HG02884 (cell line): ENCODE results near the gene ATP6V1B1.

ENCODE experiments used
- ATAC-seq: cut with Tn5 transposase; IDR thresholded peaks from one replicate; pipeline ENCODE4 v1.9.1; 2021; ENCODE audit warnings: mild to moderate bottlenecking, moderate library complexity; ENCODE audit not compliant: unreplicated experiment

The ATP6V1B1 gene

GRCh38 chr2:70926042-70926441 is 9.7 kb upstream of the ATP6V1B1 start:
- ATAC-seq: no peak

- no peak for ATAC-seq
Measured at GRCh38 chr2:70927138-70927537, 8.6 kb upstream of the ATP6V1B1 start.

DNA sequence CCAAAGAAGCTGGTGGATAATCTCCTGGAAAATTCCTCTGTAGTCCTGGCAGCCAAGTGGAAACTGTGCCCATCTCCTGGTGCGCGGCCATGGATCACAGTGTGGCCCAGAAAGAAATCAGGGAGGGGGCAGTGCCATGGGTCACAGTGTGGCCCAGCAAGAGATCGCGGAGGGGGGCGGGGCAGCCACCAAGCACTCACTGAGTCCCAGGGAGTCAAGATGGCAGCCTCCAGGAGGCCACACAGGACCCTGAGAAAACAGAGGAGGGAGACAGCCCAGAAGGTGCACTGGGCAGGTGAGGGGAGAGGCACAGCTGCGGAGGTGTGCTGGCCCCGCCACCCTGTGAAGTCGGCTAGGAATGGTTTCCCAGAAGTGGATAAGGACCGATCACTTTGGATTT is 8.1 kb upstream of the ATP6V1B1 start:
- ATAC-seq: no peak

GRCh38 chr2:70928366-70928765 is 7.3 kb upstream of the ATP6V1B1 start:
- no peak for ATAC-seq

DNA sequence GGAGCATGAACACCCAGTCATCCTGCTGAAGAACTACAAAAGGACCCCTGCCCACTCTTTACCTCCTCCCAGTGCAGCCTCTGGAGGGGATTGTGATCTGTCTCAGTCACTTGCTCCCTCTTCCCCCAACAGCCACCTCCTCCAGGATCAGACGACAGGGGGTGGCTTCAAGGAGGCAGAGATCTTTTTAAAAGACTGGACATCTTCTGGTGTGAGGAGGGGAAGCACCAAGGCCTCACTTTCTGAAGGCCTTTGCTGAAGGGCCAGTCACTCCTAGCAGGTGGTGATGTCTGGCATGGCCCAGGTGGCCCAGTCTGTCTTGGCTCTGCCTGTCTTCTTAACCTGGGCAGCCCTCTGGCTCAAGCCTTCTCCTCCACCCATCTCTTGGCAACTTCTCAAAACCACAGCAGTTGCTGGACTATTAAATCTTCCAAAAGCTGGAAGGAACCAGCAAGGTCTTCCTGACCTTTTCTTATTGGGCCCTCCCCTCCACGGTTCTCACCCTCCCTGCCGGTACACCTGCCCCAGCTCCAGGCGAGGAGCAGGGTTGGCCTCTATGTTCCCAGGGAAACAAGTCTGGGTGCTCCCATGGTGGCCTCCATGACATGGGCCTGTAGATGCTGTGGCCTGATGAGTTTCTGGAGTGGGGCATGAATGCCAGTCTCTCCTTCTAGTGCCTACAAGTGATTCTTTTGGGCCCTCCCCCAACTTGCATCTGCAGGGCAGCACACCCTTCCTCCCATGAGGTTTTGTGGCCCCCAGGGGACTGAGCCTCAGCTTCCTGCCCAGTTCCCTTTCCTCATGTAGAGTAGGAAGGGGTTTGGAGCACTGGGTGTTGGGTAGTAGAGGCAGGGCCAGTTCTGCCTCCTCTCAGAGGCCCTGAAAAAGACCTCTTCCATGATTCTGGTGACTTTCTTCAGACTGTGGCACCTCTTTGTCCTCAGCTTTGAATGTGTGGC is 5.0 kb upstream of the ATP6V1B1 start:
- ATAC-seq: no peak

DNA sequence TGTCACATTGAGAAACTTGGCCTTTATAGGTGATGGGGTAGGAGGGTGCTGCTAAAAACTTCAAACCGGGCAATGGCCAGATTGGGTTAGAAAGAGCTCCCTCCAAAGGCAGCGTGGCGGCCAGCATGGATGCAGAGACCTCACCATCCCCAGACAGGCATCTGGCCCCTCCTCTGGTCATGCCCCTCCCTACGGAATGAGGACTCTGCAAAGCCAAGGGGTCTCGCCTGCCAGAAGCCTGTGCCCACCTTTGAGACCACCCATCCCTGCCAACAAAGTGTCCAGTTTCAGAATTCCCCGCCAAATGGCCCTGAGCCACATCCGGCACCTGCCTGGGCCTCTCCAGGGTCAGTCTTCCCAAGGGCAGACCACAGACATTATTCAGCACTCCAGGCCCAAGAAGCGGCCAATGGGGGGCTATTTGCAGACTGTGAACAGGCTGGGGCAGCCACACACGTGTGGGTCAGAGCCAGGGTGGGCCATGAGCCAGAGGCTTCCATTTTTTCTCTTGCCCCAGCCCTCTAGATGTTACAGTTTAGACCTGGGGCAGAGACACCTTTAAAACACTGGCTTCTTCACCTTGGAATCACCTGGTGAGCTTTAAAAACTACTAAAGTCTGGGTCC is 4.2 kb upstream of the ATP6V1B1 start:
- no peak for ATAC-seq

- no peak for ATAC-seq
Measured at GRCh38 chr2:70932631-70933230, 3.0 kb upstream of the ATP6V1B1 start.

GRCh38 chr2:70934981-70935380 is 719 bp upstream of the ATP6V1B1 start:
- ATAC-seq: no peak

DNA sequence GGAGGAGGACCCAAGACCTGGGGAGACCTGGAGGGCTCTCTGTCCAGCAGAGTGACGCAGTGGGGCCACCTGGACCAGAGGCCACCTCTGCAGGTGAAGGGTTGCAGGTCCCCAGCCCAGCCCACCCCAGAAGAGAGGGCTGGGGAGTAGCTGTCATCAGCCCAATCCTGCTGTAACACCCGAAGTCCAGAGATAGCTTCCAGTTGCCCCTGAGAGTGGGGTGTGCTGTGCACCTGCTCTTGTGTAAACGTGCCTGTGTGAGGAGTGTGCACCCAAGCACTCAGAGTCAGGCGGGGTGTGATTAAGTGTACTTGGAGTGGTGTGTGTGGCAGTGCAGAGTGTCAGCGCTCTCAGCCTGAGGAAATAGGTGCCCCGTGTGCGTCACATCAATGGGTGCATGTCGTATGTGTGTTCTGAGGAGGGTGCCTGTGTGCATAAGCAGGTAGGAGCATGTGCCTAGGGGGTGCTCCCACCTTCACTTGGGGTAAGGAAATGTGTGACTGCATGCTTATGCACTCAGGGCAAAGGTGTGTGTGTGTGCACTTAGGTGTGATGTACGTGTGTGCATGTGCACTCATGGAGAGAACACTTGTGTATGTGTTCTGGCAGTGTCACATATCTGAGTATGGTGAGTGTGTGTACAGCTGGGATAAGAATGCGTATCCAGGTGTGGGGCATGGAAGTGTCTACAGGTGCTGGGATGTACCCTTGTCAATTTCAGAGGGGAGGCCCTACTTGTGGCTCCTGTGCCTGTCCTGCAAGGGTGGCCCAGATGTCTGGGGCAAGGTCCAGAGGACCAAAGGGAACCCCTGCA is 672 bp downstream of the ATP6V1B1 start:
- no peak for ATAC-seq

- no peak for ATAC-seq
Measured at GRCh38 chr2:70936979-70937811, 1.5 kb downstream of the ATP6V1B1 start.

- ATAC-seq: no peak
Measured at GRCh38 chr2:70937866-70938585, 2.3 kb downstream of the ATP6V1B1 start.

DNA sequence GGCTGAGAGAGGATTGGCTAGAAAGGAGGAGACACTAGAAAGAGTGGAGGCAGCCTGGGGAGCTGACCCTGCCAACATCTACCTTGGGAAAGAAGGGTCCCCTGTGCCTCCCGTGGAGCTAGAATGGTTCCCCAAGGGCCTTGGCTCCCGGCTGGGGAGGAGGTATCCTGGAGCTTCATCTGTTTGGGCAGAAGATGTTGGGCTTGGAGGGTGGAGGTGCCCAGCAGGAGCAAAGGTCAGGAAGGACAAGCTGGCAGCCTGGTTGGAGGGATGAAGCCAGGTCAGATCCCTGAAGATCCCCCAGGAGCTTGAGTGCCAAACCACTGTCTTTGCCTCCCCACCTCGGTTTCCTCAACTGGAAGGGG is 2.9 kb downstream of the ATP6V1B1 start:
- ATAC-seq: no peak

DNA sequence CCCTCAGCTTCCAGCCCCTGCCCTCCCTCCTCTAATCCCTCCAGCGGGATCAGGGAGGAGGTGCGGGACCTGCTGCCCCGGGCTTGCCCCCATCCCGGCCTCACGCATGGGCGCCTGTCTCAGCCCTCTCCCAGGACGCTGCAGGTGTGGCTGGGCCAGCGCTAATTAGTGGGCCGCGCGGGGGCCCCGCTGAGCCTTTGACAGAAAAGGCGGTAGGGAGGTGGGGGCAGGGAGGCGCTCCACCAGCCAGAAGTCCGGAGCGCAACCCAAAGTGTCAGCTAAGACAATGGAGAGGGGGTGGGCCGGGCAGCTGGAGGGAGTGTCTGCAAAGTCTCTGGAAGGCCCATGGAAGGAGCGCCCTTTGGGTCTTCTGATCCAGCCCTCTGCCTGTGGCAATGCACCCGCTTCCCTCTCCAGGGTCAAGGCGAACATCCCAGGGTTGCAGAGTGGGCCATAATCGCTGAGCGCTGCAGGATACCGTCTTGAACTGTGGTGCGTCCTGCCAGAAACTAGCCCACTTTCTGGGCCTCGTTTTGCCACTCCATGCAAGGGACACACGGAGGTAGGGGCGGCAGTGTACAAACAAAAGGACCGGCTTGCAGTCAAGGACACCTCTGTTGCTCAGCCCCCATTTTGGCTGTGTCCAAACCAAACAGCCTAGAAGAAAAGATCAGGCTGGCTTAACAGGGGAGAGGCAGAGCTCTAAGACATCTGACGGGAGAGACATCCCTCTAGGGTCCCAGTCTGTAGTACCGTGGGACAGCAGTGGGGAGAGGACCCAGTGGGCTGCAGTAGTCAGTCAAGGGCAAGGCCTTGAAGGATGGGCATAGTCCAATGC is 3.5 kb downstream of the ATP6V1B1 start:
- ATAC-seq: no peak

- no peak for ATAC-seq
Measured at GRCh38 chr2:70939839-70940580, 4.3 kb downstream of the ATP6V1B1 start.

DNA sequence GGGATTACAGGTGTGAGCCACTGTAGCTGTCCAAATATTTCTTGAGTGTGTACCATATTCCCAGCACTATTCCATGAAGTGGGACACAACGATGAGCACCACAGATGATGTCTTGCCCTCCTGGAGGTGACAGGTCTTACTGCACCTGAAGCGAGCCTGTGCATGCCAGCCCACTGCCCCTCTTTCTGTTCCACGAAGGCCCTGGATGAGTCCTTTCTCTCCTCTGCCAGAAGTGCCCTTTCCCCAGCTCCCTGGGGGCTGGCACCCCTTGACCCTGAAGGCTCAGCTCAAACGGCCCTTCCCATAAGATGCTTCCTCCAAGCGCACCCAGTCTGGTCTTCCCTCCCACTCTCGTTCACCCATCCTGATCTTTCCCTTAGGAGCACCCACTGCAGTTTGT is 5.5 kb downstream of the ATP6V1B1 start:
- no peak for ATAC-seq

DNA sequence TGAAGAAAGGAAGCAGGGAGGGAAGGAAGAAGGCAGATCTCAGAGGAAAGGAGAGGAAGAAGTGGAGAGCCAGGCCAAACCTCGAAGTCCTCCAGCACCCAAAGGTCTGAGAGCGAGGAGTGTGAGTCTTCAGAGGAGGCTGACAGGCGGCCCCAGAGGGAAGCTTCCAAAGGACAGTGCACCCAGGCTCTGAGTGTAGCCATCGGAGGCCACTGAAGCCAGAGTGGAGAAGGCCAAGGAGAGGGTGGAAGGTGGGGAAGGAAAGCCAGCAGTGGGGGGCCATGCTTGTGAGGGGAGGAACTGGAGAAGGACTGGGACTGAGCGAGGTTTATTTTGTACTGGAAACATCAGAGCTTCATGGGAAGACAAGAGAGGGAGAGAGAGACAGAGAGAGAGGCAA is 6.0 kb downstream of the ATP6V1B1 start:
- ATAC-seq: no peak

GRCh38 chr2:70942396-70943204 is 6.9 kb downstream of the ATP6V1B1 start:
- no peak for ATAC-seq
